Sigmoid colon (tissue), 4 donors: ENCODE results near the gene FKBP1B.

Experiments used
- EP300 ChIP-seq, 4 donors: sonication (generic); formaldehyde crosslinking; IDR thresholded peaks; one replicate each; pipeline ENCODE4 v1.6.1; 2017; ENCODE audit warnings: antibody characterized with exemption in 4 of 4
- POLR2A ChIP-seq, 2 donors: fragments of 450-650 bp; IDR thresholded peaks; one replicate each; pipeline ENCODE4 v1.6.1; 2016; ENCODE audit warnings: antibody characterized with exemption in 2 of 2, mild to moderate bottlenecking in 2 of 2, moderate library complexity in 2 of 2
- POLR2AphosphoS5 ChIP-seq, 4 donors: sonication (generic); formaldehyde crosslinking; IDR thresholded peaks; one replicate each; pipeline ENCODE4 v1.6.1; 2017; ENCODE audit warnings: antibody characterized with exemption in 4 of 4
- TF ChIP-seq, protein P1 (sequence below), 4 experiments: fragments of 450-650 bp in 3 of 4; fragments of 200-600 bp in 1 of 4; IDR thresholded peaks; one replicate each; pipeline ENCODE4 v1.5.1; 2016 to 2019; ENCODE audit warnings: antibody characterized with exemption in 4 of 4, mild to moderate bottlenecking in 3 of 4, moderate library complexity in 2 of 4

DNA sequence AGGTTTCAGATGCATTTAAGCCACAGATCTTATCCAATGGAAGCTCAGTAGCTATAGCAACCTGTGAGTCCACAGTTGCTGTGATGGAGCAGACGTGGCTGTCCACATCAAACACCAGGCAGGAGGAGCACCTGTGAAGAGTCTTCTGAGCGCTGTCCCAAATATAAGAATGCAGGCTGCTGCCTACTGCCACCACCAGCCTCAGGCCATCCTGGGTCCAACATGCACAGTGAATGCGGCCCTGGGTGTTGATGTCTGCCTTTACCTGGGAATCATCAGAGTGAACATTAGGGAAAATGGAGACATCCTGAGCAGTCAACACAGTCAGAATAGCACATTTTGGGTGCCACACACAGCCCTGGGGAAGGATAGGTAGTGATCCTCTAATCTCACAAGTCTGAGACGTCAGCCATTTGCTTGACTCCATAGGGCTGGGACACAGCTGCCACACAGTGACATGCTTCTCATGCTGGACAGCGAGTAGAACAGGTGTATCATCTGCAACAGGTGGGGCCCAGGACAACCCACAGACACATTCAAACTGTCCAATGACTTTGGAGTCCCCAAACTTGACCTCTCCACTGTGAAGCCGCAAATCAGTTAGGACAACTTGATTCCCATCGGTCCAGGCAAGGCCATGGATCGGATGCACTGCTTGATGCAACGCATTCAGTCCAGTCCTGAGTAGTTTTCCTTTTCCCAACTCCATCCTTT lies 10.6 kb upstream of the FKBP1B start:
- TF ChIP-seq POLR2A (IDR thresholded peaks at IDR 0.05) (no peak), POLR2AphosphoS5 (IDR thresholded peaks at IDR 0.05) (no peak), EP300 (IDR thresholded peaks at IDR 0.05) (no peak)
- TF ChIP-seq, protein P1, sequence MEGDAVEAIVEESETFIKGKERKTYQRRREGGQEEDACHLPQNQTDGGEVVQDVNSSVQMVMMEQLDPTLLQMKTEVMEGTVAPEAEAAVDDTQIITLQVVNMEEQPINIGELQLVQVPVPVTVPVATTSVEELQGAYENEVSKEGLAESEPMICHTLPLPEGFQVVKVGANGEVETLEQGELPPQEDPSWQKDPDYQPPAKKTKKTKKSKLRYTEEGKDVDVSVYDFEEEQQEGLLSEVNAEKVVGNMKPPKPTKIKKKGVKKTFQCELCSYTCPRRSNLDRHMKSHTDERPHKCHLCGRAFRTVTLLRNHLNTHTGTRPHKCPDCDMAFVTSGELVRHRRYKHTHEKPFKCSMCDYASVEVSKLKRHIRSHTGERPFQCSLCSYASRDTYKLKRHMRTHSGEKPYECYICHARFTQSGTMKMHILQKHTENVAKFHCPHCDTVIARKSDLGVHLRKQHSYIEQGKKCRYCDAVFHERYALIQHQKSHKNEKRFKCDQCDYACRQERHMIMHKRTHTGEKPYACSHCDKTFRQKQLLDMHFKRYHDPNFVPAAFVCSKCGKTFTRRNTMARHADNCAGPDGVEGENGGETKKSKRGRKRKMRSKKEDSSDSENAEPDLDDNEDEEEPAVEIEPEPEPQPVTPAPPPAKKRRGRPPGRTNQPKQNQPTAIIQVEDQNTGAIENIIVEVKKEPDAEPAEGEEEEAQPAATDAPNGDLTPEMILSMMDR (IDR thresholded peaks at IDR 0.05): no peak
